Astrocyte (in vitro differentiated cells and primary cell): ENCODE measurements around the gene CDK2.

Experiments used
- CTCF ChIP-seq: IDR thresholded peaks from 2 replicates; pipeline ENCODE4 v1.5.1; 2011; ENCODE audit warnings: low read depth, mild to moderate bottlenecking, inconsistent platforms, low read length, moderate library complexity; ENCODE audit not compliant: insufficient read depth
- EZH2 ChIP-seq: IDR thresholded peaks from 2 replicates; pipeline ENCODE4 v1.6.1; 2012; ENCODE audit warnings: mild to moderate bottlenecking, low read length, inconsistent platforms; ENCODE audit not compliant: insufficient read depth

GRCh38 chr12:55979069-55979468, 12.4 kb downstream of the CDK2 start:
- no peak for TF ChIP-seq CTCF
- TF ChIP-seq EZH2, result no peak
